Ectodermal cell (in vitro differentiated cells): ENCODE measurements around the gene B4GALT5.

ENCODE experiments used
- H3K27ac ChIP-seq: 2 replicates; pipeline ENCODE4 v1.7.0; 2013; ENCODE audit warnings: mild to moderate bottlenecking, low read depth, low read length; ENCODE audit not compliant: insufficient read depth, poor library complexity, severe bottlenecking
- H3K27me3 ChIP-seq: 2 replicates; pipeline ENCODE4 v1.7.0; 2013; ENCODE audit warnings: mild to moderate bottlenecking, low read length; ENCODE audit not compliant: insufficient read depth, control insufficient read depth, poor library complexity, severe bottlenecking
- H3K36me3 ChIP-seq: one replicate; pipeline ENCODE4 v1.7.0; 2013; ENCODE audit warnings: low read length; ENCODE audit not compliant: control insufficient read depth, insufficient read depth
- H3K4me1 ChIP-seq: one replicate; pipeline ENCODE4 v1.7.0; 2013; ENCODE audit warnings: low read length; ENCODE audit not compliant: control insufficient read depth, insufficient read depth
- H3K4me3 ChIP-seq: 2 replicates; pipeline ENCODE4 v1.7.0; 2013; ENCODE audit warnings: low read depth, low read length, control low read depth; ENCODE audit not compliant: insufficient read depth
- H3K9me3 ChIP-seq: 2 replicates; pipeline ENCODE4 v1.7.0; 2013; ENCODE audit warnings: mild to moderate bottlenecking, low read length, moderate library complexity; ENCODE audit not compliant: control insufficient read depth
- WGBS, 2 experiments: methylation state at CpG; one replicate each; pipeline ENCODE4 v1.1.7; 2013; ENCODE audit warnings: missing lambda C conversion rate in 2 of 2; 5-methylcytosine and 5-hydroxymethylcytosine counted together

The B4GALT5 gene

GRCh38 chr20:49659056-49659455, 54.6 kb downstream of the B4GALT5 start:
- Histone ChIP-seq H3K4me1 (peaks cover 58% of the 10 kb centered on the region), H3K36me3 (peaks cover 17% of the 10 kb centered on the region), H3K27ac (peak overlapping the region; percentile 84), H3K4me3 (no peak overlapping the region), H3K27me3 (no peaks in the 10 kb centered on the region), H3K9me3 (no peaks in the 10 kb centered on the region)
- WGBS, 2 experiments, result 1 to 2% methylated on average over 3 of the region's 3 CpGs

GRCh38 chr20:49658508-49658907, 55.2 kb downstream of the B4GALT5 start:
- peak overlapping the region; percentile 5 for H3K4me3 ChIP-seq
- 30 to 31% methylated on average over 2 of the region's 2 CpGs for WGBS, 2 experiments
- no peaks in the 10 kb centered on the region for H3K9me3 ChIP-seq
- peaks cover 21% of the 10 kb centered on the region for H3K36me3 ChIP-seq
- H3K4me1 ChIP-seq, result peaks cover 58% of the 10 kb centered on the region
- H3K27ac ChIP-seq, result peak overlapping the region; percentile 84
- no peaks in the 10 kb centered on the region for H3K27me3 ChIP-seq

GRCh38 chr20:49657118-49657901, 56.4 kb downstream of the B4GALT5 start:
- H3K4me1 ChIP-seq, result peaks cover 50% of the 10 kb centered on the region
- no peak overlapping the region for H3K27ac ChIP-seq
- H3K9me3 ChIP-seq, result no peaks in the 10 kb centered on the region
- WGBS, 2 experiments, result 88 to 89% methylated on average over 8 of the region's 8 CpGs
- no peak overlapping the region for H3K4me3 ChIP-seq
- H3K36me3 ChIP-seq, result peaks cover 27% of the 10 kb centered on the region
- H3K27me3 ChIP-seq, result no peaks in the 10 kb centered on the region

GRCh38 chr20:49656304-49656703, 57.4 kb downstream of the B4GALT5 start:
- Histone ChIP-seq H3K27me3 (no peaks in the 10 kb centered on the region), H3K4me1 (peaks cover 40% of the 10 kb centered on the region), H3K36me3 (peaks cover 27% of the 10 kb centered on the region), H3K27ac (no peak overlapping the region), H3K9me3 (no peaks in the 10 kb centered on the region), H3K4me3 (no peak overlapping the region)
- WGBS, 2 experiments, result 94 to 97% methylated on average over 7 of the region's 7 CpGs

- H3K4me1 ChIP-seq, result peaks cover 22% of the 10 kb centered on the region
- no peak overlapping the region for H3K4me3 ChIP-seq
- no peak overlapping the region for H3K27ac ChIP-seq
- H3K27me3 ChIP-seq, result no peaks in the 10 kb centered on the region
- 96 to 99% methylated on average over 8 of the region's 8 CpGs for WGBS, 2 experiments
- no peaks in the 10 kb centered on the region for H3K9me3 ChIP-seq
- H3K36me3 ChIP-seq, result peaks cover 27% of the 10 kb centered on the region
Observed at GRCh38 chr20:49653925-49654434, 59.7 kb downstream of the B4GALT5 start.

- WGBS, 2 experiments, result 89 to 99% methylated on average over 3 of the region's 3 CpGs
- no peak overlapping the region for H3K27ac ChIP-seq
Observed at GRCh38 chr20:49649672-49650071, 64.0 kb downstream of the B4GALT5 start.

GRCh38 chr20:49647550-49647949, 66.1 kb downstream of the B4GALT5 start:
- H3K27me3 ChIP-seq, result no peaks in the 10 kb centered on the region
- H3K4me3 ChIP-seq, result no peak overlapping the region
- no peaks in the 10 kb centered on the region for H3K9me3 ChIP-seq
- no peaks in the 10 kb centered on the region for H3K4me1 ChIP-seq
- WGBS, 2 experiments, result 91 to 95% methylated on average over 5 to 6 of the region's 6 CpGs
- H3K36me3 ChIP-seq, result peaks cover 18% of the 10 kb centered on the region
- no peak overlapping the region for H3K27ac ChIP-seq

More at GRCh38 chr20:49649672-49650071, 64.0 kb downstream of the B4GALT5 start:
- Histone ChIP-seq H3K4me3 (no peak overlapping the region), H3K9me3 (no peaks in the 10 kb centered on the region), H3K36me3 (peaks cover 24% of the 10 kb centered on the region), H3K27me3 (no peaks in the 10 kb centered on the region), H3K4me1 (no peaks in the 10 kb centered on the region)

GRCh38 chr20:49646528-49646927, 67.2 kb downstream of the B4GALT5 start:
- H3K36me3 ChIP-seq, result peaks cover 27% of the 10 kb centered on the region
- no peaks in the 10 kb centered on the region for H3K4me1 ChIP-seq
- H3K27ac ChIP-seq, result no peak overlapping the region
- 100% methylated on average over 2 of the region's 2 CpGs for WGBS, 2 experiments
- H3K9me3 ChIP-seq, result no peaks in the 10 kb centered on the region
- no peaks in the 10 kb centered on the region for H3K27me3 ChIP-seq
- H3K4me3 ChIP-seq, result no peak overlapping the region

- Histone ChIP-seq H3K4me1 (no peaks in the 10 kb centered on the region), H3K4me3 (no peak overlapping the region), H3K27me3 (no peaks in the 10 kb centered on the region), H3K36me3 (peaks cover 31% of the 10 kb centered on the region), H3K27ac (no peak overlapping the region), H3K9me3 (no peaks in the 10 kb centered on the region)
- WGBS, 2 experiments, result 89 to 97% methylated on average over 3 of the region's 3 CpGs
Observed at GRCh38 chr20:49646126-49646525, 67.6 kb downstream of the B4GALT5 start.

GRCh38 chr20:49644980-49645565, 68.6 kb downstream of the B4GALT5 start:
- Histone ChIP-seq H3K27ac (no peak overlapping the region), H3K36me3 (peaks cover 41% of the 10 kb centered on the region), H3K27me3 (no peaks in the 10 kb centered on the region), H3K4me3 (no peak overlapping the region), H3K9me3 (no peaks in the 10 kb centered on the region), H3K4me1 (no peaks in the 10 kb centered on the region)
- WGBS, 2 experiments, result 91 to 96% methylated on average over 5 of the region's 5 CpGs
